Liver (tissue), 3 donors: ENCODE measurements around the gene IL11RA.

Experiments
- ATF3 ChIP-seq: IDR thresholded peaks from 2 replicates; pipeline ENCODE4 v1.6.1; 2016; ENCODE audit warnings: antibody characterized with exemption
- EGR1 ChIP-seq, 2 donors: IDR thresholded peaks; 2 replicates each; pipeline ENCODE4 v1.6.1; 2016 to 2018; ENCODE audit warnings: antibody characterized with exemption in 2 of 2, low read depth in 2 of 2
- FOXA1 ChIP-seq: IDR thresholded peaks from 2 replicates; pipeline ENCODE4 v1.6.1; 2016; ENCODE audit warnings: antibody characterized with exemption
- GABPA ChIP-seq, 2 donors: IDR thresholded peaks in 1 of 2; conservative IDR thresholded peaks in 1 of 2; 2 replicates each; pipeline ENCODE4 v1.6.1; 2016; ENCODE audit warnings: antibody characterized with exemption in 2 of 2, mild to moderate bottlenecking in 1 of 2, moderate library complexity in 1 of 2
- JUND ChIP-seq, 2 donors: IDR thresholded peaks; 2 replicates each; pipeline ENCODE4 v1.6.1; 2016; ENCODE audit warnings: antibody characterized with exemption in 2 of 2
- RAD21 ChIP-seq, 2 donors: IDR thresholded peaks; 2 replicates each; pipeline ENCODE4 v1.6.1; 2016; ENCODE audit warnings: antibody characterized with exemption in 2 of 2, mild to moderate bottlenecking in 2 of 2
- RXRA ChIP-seq, 2 donors: IDR thresholded peaks; 2 replicates each; pipeline ENCODE4 v1.6.1; 2017 to 2018; ENCODE audit warnings: antibody characterized with exemption in 2 of 2, mild to moderate bottlenecking in 1 of 2
- SP1 ChIP-seq: IDR thresholded peaks from 2 replicates; pipeline ENCODE4 v1.6.1; 2018; ENCODE audit warnings: antibody characterized with exemption, mild to moderate bottlenecking
- TAF1 ChIP-seq: conservative IDR thresholded peaks from 2 replicates; pipeline ENCODE4 v1.6.1; 2016; ENCODE audit warnings: antibody characterized with exemption, mild to moderate bottlenecking
- YY1 ChIP-seq: IDR thresholded peaks from 2 replicates; pipeline ENCODE4 v1.6.1; 2016; ENCODE audit warnings: antibody characterized with exemption, mild to moderate bottlenecking
- TF ChIP-seq, protein P1 (sequence below): IDR thresholded peaks from 2 replicates; pipeline ENCODE4 v1.6.1; 2016; ENCODE audit warnings: antibody characterized with exemption, mild to moderate bottlenecking
- TF ChIP-seq, protein P2 (sequence below): fragments of 150-350 bp; IDR thresholded peaks from 2 replicates; pipeline ENCODE4 v1.5.1; 2017; ENCODE audit warnings: improper control_type of control experiment, low read depth, low read length; ENCODE audit not compliant: missing input control
- TF ChIP-seq, protein P3 (sequence below): IDR thresholded peaks from 2 replicates; pipeline ENCODE4 v1.6.1; 2016; ENCODE audit warnings: antibody characterized with exemption
- TF ChIP-seq, protein P4 (sequence below): IDR thresholded peaks from 2 replicates; pipeline ENCODE4 v1.6.1; 2016; ENCODE audit warnings: antibody characterized with exemption
- donor health status: healthy.
- donor health status: healthy.

GRCh38 chr9:34669809-34670562, 18.0 kb downstream of the IL11RA start:
- TF ChIP-seq, protein P1, sequence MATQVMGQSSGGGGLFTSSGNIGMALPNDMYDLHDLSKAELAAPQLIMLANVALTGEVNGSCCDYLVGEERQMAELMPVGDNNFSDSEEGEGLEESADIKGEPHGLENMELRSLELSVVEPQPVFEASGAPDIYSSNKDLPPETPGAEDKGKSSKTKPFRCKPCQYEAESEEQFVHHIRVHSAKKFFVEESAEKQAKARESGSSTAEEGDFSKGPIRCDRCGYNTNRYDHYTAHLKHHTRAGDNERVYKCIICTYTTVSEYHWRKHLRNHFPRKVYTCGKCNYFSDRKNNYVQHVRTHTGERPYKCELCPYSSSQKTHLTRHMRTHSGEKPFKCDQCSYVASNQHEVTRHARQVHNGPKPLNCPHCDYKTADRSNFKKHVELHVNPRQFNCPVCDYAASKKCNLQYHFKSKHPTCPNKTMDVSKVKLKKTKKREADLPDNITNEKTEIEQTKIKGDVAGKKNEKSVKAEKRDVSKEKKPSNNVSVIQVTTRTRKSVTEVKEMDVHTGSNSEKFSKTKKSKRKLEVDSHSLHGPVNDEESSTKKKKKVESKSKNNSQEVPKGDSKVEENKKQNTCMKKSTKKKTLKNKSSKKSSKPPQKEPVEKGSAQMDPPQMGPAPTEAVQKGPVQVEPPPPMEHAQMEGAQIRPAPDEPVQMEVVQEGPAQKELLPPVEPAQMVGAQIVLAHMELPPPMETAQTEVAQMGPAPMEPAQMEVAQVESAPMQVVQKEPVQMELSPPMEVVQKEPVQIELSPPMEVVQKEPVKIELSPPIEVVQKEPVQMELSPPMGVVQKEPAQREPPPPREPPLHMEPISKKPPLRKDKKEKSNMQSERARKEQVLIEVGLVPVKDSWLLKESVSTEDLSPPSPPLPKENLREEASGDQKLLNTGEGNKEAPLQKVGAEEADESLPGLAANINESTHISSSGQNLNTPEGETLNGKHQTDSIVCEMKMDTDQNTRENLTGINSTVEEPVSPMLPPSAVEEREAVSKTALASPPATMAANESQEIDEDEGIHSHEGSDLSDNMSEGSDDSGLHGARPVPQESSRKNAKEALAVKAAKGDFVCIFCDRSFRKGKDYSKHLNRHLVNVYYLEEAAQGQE, result no peak
- TF ChIP-seq, protein P2, sequence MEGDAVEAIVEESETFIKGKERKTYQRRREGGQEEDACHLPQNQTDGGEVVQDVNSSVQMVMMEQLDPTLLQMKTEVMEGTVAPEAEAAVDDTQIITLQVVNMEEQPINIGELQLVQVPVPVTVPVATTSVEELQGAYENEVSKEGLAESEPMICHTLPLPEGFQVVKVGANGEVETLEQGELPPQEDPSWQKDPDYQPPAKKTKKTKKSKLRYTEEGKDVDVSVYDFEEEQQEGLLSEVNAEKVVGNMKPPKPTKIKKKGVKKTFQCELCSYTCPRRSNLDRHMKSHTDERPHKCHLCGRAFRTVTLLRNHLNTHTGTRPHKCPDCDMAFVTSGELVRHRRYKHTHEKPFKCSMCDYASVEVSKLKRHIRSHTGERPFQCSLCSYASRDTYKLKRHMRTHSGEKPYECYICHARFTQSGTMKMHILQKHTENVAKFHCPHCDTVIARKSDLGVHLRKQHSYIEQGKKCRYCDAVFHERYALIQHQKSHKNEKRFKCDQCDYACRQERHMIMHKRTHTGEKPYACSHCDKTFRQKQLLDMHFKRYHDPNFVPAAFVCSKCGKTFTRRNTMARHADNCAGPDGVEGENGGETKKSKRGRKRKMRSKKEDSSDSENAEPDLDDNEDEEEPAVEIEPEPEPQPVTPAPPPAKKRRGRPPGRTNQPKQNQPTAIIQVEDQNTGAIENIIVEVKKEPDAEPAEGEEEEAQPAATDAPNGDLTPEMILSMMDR, result no peak
- TF ChIP-seq, protein P3, sequence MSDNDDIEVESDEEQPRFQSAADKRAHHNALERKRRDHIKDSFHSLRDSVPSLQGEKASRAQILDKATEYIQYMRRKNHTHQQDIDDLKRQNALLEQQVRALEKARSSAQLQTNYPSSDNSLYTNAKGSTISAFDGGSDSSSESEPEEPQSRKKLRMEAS, result no peak
- TF ChIP-seq SP1, result no peak
- TF ChIP-seq EGR1 (IDR thresholded peaks at IDR 0.05; ENCODE audit: low read depth in 2 of 2), result no peak
- no peak for TF ChIP-seq TAF1
- TF ChIP-seq, protein P4, sequence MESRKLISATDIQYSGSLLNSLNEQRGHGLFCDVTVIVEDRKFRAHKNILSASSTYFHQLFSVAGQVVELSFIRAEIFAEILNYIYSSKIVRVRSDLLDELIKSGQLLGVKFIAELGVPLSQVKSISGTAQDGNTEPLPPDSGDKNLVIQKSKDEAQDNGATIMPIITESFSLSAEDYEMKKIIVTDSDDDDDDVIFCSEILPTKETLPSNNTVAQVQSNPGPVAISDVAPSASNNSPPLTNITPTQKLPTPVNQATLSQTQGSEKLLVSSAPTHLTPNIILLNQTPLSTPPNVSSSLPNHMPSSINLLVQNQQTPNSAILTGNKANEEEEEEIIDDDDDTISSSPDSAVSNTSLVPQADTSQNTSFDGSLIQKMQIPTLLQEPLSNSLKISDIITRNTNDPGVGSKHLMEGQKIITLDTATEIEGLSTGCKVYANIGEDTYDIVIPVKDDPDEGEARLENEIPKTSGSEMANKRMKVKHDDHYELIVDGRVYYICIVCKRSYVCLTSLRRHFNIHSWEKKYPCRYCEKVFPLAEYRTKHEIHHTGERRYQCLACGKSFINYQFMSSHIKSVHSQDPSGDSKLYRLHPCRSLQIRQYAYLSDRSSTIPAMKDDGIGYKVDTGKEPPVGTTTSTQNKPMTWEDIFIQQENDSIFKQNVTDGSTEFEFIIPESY, result no peak
- TF ChIP-seq ATF3, result no peak
- no peak for TF ChIP-seq RAD21 (IDR thresholded peaks at IDR 0.05)
- TF ChIP-seq YY1, result no peak
- TF ChIP-seq RXRA (IDR thresholded peaks at IDR 0.05), result no peak
- TF ChIP-seq JUND (IDR thresholded peaks at IDR 0.05), result no peak
- TF ChIP-seq GABPA (IDR thresholded peaks at IDR 0.05 in 1 of 2, conservative IDR thresholded peaks at IDR 0.05 in 1 of 2), result no peak
- TF ChIP-seq FOXA1, result no peak
